Right lobe of liver (tissue), 6 donors: Measurements from ENCODE around the gene BACH2. TPM values are rescaled to one million over a fixed set of nuclear protein-coding genes. Genes with fewer than 3 reads are reported as not detected.
A peak's percentile ranks its signal among the peaks of the same experiment; 100 is the strongest.
"Not testable (repeated sequence)": the region's sequence is repeated elsewhere in the genome, so short reads cannot be mapped to it uniquely, and the experiment has no call there.

Source experiments
- ATAC-seq, 4 donors: fragments of 200-7000 bp; cut with Tn5 transposase; one replicate each; pipeline ENCODE4 v1.9.1; 2020; ENCODE audit warnings: mild to moderate bottlenecking in 4 of 4, moderate library complexity in 4 of 4
- DNase-seq, 3 donors: peaks; one replicate each; pipeline ENCODE4 v3.0.0-alpha.2; 2020
- H3K27ac ChIP-seq, 3 donors: fragments of 200-600 bp; one replicate each; pipeline ENCODE4 v1.8.0; 2022
- H3K27me3 ChIP-seq, 2 donors: fragments of 200-600 bp; one replicate each; pipeline ENCODE4 v1.8.0; 2022
- H3K36me3 ChIP-seq, 4 donors: fragments of 200-600 bp; sonication (generic) in 1 of 4; one replicate each; pipeline versions ENCODE4 v1.5.1 to v1.8.0; 2017 to 2022; ENCODE audit warnings: control low read depth in 1 of 4
- H3K4me1 ChIP-seq, 4 donors: fragments of 200-600 bp; sonication (generic) in 1 of 4; one replicate each; pipeline versions ENCODE4 v1.5.1 to v1.8.0; 2017 to 2022; ENCODE audit warnings: control low read depth in 1 of 4
- H3K4me3 ChIP-seq, 3 donors: fragments of 200-600 bp; one replicate each; pipeline ENCODE4 v1.8.0; 2022
- H3K9me3 ChIP-seq, 4 donors: fragments of 200-600 bp; sonication (generic) in 1 of 4; one replicate each; pipeline versions ENCODE4 v1.5.1 to v1.8.0; 2017 to 2022; ENCODE audit warnings: control low read depth in 1 of 4
- POLR2A ChIP-seq: fragments of 450-650 bp; IDR thresholded peaks from one replicate; pipeline ENCODE4 v1.6.1; 2017; ENCODE audit warnings: antibody characterized with exemption, mild to moderate bottlenecking
- WGBS: methylation state at CpG from one replicate; pipeline ENCODE4 v1.1.6; 2018; ENCODE audit warnings: low coverage, low lambda C conversion rate; ENCODE audit not compliant: insufficient coverage; ENCODE audit errors: missing lambda C conversion rate; 5-methylcytosine and 5-hydroxymethylcytosine counted together
- intact Hi-C, 2 donors: fragments of 100-400 bp; cut with DNase I; formaldehyde crosslinking; loops; one replicate each; pipeline versions ENCODE4 v1.11.2 to v1.14.1; 2022
- total RNA-seq, 6 experiments: library from RNA; depleted of rRNA in 2 of 6; stranded (reverse); fragments of >200 nt in 2 of 6; fragmentation: NEBNext Ultra II Directional in 3 of 6; extraction: Animal tissue kit (Norgen Biotek cat#: 25700) in 3 of 6; gene quantifications; one replicate each; pipeline versions ENCODE4 v1.1.0 to v1.2.4, GENCODE V29; 2016 to 2023
- TF ChIP-seq, protein P1 (sequence below), 4 donors: fragments of 200-600 bp in 3 of 4; fragments of 450-650 bp in 1 of 4; IDR thresholded peaks; one replicate each; pipeline versions ENCODE4 v1.5.1 to v1.8.0; 2016 to 2022; ENCODE audit warnings: antibody characterized with exemption in 4 of 4, mild to moderate bottlenecking in 2 of 4
- donor health status: DM: no; HTN: yes; CAD: no.
- donor health status: DM: no; HTN: no; CAD: no.
- donor health status: DM: no; HTN: no; CAD: no.
- donor health status: DM: no; HTN: yes; CAD: no.
- donor health status: DM: no; HTN: yes; CAD: no.

The BACH2 gene
- total RNA-seq, 6 experiments from 2014 or later: 2.6 to 12.6 (median 3.1) TPM

DNA sequence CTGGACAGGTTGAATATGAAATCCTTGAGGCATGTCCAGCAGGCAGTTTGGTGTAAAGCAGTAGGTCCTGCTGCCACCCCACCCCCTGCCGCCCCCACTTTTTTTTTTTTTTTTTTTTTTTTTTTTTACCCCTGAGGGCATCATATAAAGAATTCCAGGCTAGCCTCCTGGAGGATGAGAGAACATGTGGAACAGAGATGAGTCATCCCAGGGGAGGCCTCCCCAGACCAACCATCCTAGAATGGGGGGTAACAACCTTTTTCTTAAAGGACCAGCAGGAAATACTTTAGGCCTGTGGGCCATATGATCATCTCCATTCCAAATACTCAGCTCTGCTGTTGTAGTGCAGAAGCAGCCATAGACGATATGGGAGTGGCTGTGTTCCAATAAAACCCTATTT is 231.5 kb downstream of the BACH2 start:
- Histone ChIP-seq H3K4me3 (no peak overlapping the region), H3K27me3 (no peaks in the 10 kb centered on the region), H3K4me1 (no peaks in the 10 kb centered on the region), H3K27ac (no peak overlapping the region), H3K36me3 (no peaks in the 10 kb centered on the region), H3K9me3 (no peaks in the 10 kb centered on the region)
- no peak for ATAC-seq
- no peak for DNase-seq
- 81% methylated on average over 2 of the region's 2 CpGs for WGBS
- intact Hi-C loops: no loop called here
- TF ChIP-seq POLR2A: no peak
- TF ChIP-seq, protein P1, sequence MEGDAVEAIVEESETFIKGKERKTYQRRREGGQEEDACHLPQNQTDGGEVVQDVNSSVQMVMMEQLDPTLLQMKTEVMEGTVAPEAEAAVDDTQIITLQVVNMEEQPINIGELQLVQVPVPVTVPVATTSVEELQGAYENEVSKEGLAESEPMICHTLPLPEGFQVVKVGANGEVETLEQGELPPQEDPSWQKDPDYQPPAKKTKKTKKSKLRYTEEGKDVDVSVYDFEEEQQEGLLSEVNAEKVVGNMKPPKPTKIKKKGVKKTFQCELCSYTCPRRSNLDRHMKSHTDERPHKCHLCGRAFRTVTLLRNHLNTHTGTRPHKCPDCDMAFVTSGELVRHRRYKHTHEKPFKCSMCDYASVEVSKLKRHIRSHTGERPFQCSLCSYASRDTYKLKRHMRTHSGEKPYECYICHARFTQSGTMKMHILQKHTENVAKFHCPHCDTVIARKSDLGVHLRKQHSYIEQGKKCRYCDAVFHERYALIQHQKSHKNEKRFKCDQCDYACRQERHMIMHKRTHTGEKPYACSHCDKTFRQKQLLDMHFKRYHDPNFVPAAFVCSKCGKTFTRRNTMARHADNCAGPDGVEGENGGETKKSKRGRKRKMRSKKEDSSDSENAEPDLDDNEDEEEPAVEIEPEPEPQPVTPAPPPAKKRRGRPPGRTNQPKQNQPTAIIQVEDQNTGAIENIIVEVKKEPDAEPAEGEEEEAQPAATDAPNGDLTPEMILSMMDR (IDR thresholded peaks at IDR 0.05): no peak

DNA sequence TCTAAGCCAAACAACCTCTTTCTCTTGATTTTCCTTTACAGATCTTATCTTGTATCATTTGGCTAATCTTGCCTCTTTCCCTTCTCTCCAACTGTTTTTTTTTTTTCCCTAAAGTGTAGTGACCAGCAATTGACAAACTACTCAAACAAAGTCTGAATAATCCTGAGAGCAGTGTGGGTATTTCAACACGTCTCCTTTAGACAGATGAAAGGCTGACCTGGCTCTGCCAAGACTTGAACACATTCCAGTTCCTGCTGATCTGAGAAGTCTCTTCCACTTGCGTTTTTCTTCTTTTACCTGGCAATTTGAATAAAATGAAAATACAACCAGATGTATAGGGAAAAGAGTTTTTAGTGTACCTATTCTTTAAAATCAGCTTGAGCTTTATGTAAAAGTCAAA is 234.0 kb downstream of the BACH2 start:
- no peak overlapping the region for H3K4me3 ChIP-seq
- H3K27ac ChIP-seq: no peak overlapping the region
- ATAC-seq (peak in 2 of 4 donors; percentile 39 to 74), DNase-seq (no peak)
- H3K4me1 ChIP-seq: no peaks in the 10 kb centered on the region
- no peaks in the 10 kb centered on the region for H3K36me3 ChIP-seq
- TF ChIP-seq POLR2A: no peak
- TF ChIP-seq, protein P1 (IDR thresholded peaks at IDR 0.05): no peak
- H3K27me3 ChIP-seq: no peaks in the 10 kb centered on the region
- 43% methylated on average over 2 of the region's 2 CpGs for WGBS
- no peaks in the 10 kb centered on the region for H3K9me3 ChIP-seq
- intact Hi-C loops: no loop called here

DNA sequence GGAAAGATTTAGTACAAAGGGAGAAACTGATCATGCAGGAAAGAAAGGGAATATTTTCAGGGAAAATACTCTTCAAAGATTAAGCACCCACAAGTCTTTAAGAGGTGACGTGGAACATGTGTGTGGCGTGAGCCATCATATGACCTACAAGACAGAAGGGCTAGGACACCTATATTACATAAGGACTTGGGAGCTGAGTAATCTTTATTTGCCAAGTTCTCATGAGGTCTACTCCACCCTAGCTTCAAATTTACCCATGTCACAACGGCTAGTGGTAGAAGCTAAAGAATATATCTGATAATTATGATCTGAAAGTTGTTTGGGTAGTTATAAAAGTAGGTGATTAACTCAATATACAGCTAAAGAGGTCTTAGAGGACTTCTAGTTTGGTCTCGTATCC is 234.6 kb downstream of the BACH2 start:
- WGBS: 76% methylated on average over 4 of the region's 4 CpGs
- TF ChIP-seq POLR2A: no peak
- TF ChIP-seq, protein P1 (IDR thresholded peaks at IDR 0.05): no peak
- Histone ChIP-seq H3K27ac (no peak overlapping the region), H3K9me3 (no peaks in the 10 kb centered on the region), H3K4me3 (no peak overlapping the region), H3K27me3 (no peaks in the 10 kb centered on the region), H3K4me1 (no peaks in the 10 kb centered on the region), H3K36me3 (no peaks in the 10 kb centered on the region)
- DNase-seq: no peak
- ATAC-seq: no peak
- intact Hi-C loops: no loop called here

DNA sequence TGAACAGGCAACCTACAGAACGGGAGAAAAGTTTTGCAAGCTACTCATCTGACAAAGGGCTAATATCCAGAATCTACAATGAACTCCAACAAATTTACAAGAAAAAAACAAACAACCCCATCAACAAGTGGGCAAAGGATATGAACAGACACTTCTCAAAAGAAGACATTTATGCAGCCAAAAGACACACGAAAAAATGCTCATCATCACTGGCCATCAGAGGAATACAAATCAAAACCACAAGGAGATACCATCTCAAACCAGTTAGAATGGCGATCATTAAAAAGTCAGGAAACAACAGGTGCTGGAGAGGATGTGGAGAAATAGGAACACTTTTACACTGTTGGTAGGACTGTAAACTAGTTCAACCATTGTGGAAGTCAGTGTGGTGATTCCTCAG is 237.5 kb downstream of the BACH2 start:
- H3K4me1 ChIP-seq, H3K27me3 ChIP-seq, H3K9me3 ChIP-seq, H3K4me3 ChIP-seq, ATAC-seq, intact Hi-C loops, DNase-seq, H3K36me3 ChIP-seq, H3K27ac ChIP-seq: not testable (repeated sequence)
- WGBS: 70% methylated on average over 3 of the region's 3 CpGs

DNA sequence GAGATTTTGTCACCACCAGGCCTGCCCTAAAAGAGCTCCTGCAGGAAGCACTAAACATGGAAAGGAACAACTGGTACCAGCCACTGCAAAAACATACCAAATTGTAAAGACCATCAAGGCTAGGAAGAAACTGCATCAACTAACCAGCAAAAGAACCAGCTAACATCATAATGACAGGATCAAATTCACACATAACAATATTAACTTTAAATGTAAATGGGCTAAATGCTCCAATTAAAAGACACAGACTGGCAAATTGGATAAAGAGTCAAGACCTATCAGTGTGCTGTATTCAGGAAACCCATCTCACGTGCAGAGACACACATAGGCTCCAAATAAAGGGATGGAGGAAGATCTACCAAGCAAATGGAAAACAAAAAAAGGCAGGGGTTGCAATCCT is 240.7 kb downstream of the BACH2 start:
- no CpG with 5 or more reads among the region's 1 CpG for WGBS
- DNase-seq, H3K4me1 ChIP-seq, H3K27ac ChIP-seq, H3K27me3 ChIP-seq, intact Hi-C loops, H3K4me3 ChIP-seq, H3K9me3 ChIP-seq, ATAC-seq, H3K36me3 ChIP-seq: not testable (repeated sequence)

DNA sequence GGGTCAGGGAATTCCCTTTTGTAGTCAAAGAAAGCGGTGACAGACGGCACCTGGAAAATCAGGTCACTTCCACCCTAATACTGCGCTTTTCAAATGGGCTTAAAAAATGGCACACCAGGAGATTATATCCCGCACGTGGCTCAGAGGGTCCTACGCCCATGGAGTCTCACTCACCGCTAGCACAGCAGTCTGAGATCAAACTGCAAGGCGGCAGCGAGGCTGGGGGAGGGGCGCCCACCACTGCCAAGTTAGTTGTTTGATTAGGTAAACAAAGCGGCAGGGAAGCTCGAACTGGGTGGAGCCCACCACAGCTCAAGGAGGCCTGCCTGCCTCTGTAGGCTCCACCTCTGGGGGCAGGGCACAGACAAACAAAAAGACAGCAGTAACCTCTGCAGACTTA is 242.4 kb downstream of the BACH2 start:
- H3K36me3 ChIP-seq, H3K4me3 ChIP-seq, ATAC-seq, H3K4me1 ChIP-seq, H3K27me3 ChIP-seq, H3K27ac ChIP-seq, intact Hi-C loops, DNase-seq, H3K9me3 ChIP-seq: not testable (repeated sequence)
- 100% methylated on average over 1 of the region's 12 CpGs for WGBS
